Keratinocyte (primary cell): ENCODE data around the gene ESRRB.

Experiments
- CTCF ChIP-seq, 3 experiments: IDR thresholded peaks in 1 of 3; conservative IDR thresholded peaks in 1 of 3; optimal IDR thresholded peaks in 1 of 3; 2 replicates in 2 of 3; 3 replicates in 1 of 3; pipeline versions ENCODE3 to v1.5.1; 2011; ENCODE audit warnings: low read length in 3 of 3, mild to moderate bottlenecking in 3 of 3, moderate library complexity in 2 of 3, control low read depth in 1 of 3, inconsistent platforms in 1 of 3; ENCODE audit not compliant: insufficient read depth in 2 of 3; ENCODE audit errors: extremely low read depth in 1 of 3
- EZH2 ChIP-seq: IDR thresholded peaks from one replicate; pipeline ENCODE4 v1.6.1; 2012; ENCODE audit warnings: inconsistent platforms, mild to moderate bottlenecking, low read length, moderate library complexity

GRCh38 chr14:76343386-76343785 lies 32.6 kb upstream of the ESRRB start:
- TF ChIP-seq CTCF (optimal IDR thresholded peaks at IDR 0.05 in 1 of 3, IDR thresholded peaks at IDR 0.05 in 1 of 3, conservative IDR thresholded peaks at IDR 0.05 in 1 of 3; ENCODE audit: extremely low read depth in 1 of 3, insufficient read depth in 2 of 3, low read length in 3 of 3) (no peak), EZH2 (no peak)
